Epidermal melanocyte (primary cell): ENCODE results near the gene MEIOSIN.
"Not testable (repeated sequence)": the region's sequence is repeated elsewhere in the genome, so short reads cannot be mapped to it uniquely, and the experiment has no call there.

Source experiments
- DNase-seq: peaks from one replicate; pipeline ENCODE4 v3.0.0; 2011; ENCODE audit warnings: low spot score; ENCODE audit not compliant: insufficient read length

MEIOSIN gene

GRCh38 chr19:45798995-45799517, 65.8 kb downstream of the MEIOSIN start:
- DNase-seq, result peak; percentile 86

GRCh38 chr19:45799541-45799940, 66.3 kb downstream of the MEIOSIN start:
- DNase-seq, result not testable (repeated sequence)

GRCh38 chr19:45800070-45800553, 66.9 kb downstream of the MEIOSIN start:
- DNase-seq, result no peak

- no peak for DNase-seq
Observed at GRCh38 chr19:45801603-45802175, 68.5 kb downstream of the MEIOSIN start.

- DNase-seq, result no peak
Observed at GRCh38 chr19:45804140-45804958, 71.1 kb downstream of the MEIOSIN start.

GRCh38 chr19:45804959-45805230, 71.7 kb downstream of the MEIOSIN start:
- no peak for DNase-seq

GRCh38 chr19:45805719-45806118, 72.5 kb downstream of the MEIOSIN start:
- DNase-seq, result no peak

GRCh38 chr19:45809643-45810159, 76.5 kb downstream of the MEIOSIN start:
- DNase-seq, result no peak

- no peak for DNase-seq
Observed at GRCh38 chr19:45812297-45812696, 79.1 kb downstream of the MEIOSIN start.
